ENCODE results near the gene ZDHHC14.

ZDHHC14 gene

GRCh38 chr6:157647261-157647915 is 266.4 kb downstream of the ZDHHC14 start:
- DNase-seq (ENCODE audit: low read depth): no peak
- no peak overlapping the region for H3K4me3 ChIP-seq (ENCODE audit: control insufficient read depth, low read depth, low read length)
- TF ChIP-seq CTCF (IDR thresholded peaks at IDR 0.05; ENCODE audit: control insufficient read depth, insufficient read depth, low read depth, low read length, missing control alignments): no peak

GRCh38 chr6:157648561-157648960 is 267.6 kb downstream of the ZDHHC14 start:
- no peak for DNase-seq (ENCODE audit: low read depth)
- H3K4me3 ChIP-seq (ENCODE audit: control insufficient read depth, low read depth, low read length): no peak overlapping the region
- TF ChIP-seq CTCF (IDR thresholded peaks at IDR 0.05; ENCODE audit: control insufficient read depth, insufficient read depth, low read depth, low read length, missing control alignments): no peak

GRCh38 chr6:157649311-157650260 is 268.6 kb downstream of the ZDHHC14 start:
- H3K4me3 ChIP-seq (ENCODE audit: control insufficient read depth, low read depth, low read length): no peak overlapping the region
- DNase-seq (ENCODE audit: low read depth): no peak
- TF ChIP-seq CTCF (IDR thresholded peaks at IDR 0.05; ENCODE audit: control insufficient read depth, insufficient read depth, low read depth, low read length, missing control alignments): no peak

- TF ChIP-seq CTCF (IDR thresholded peaks at IDR 0.05; ENCODE audit: control insufficient read depth, insufficient read depth, low read depth, low read length, missing control alignments): no peak
- no peak overlapping the region for H3K4me3 ChIP-seq (ENCODE audit: control insufficient read depth, low read depth, low read length)
- DNase-seq (ENCODE audit: low read depth): no peak
These were observed 269.3 kb downstream of the ZDHHC14 start for GRCh38 chr6:157650261-157650640.

GRCh38 chr6:157650801-157651200 is 269.8 kb downstream of the ZDHHC14 start:
- TF ChIP-seq CTCF (IDR thresholded peaks at IDR 0.05; ENCODE audit: control insufficient read depth, insufficient read depth, low read depth, low read length, missing control alignments): no peak
- H3K4me3 ChIP-seq (ENCODE audit: control insufficient read depth, low read depth, low read length): no peak overlapping the region
- DNase-seq (ENCODE audit: low read depth): no peak

GRCh38 chr6:157651731-157652490 is 270.9 kb downstream of the ZDHHC14 start:
- TF ChIP-seq CTCF (IDR thresholded peaks at IDR 0.05; ENCODE audit: control insufficient read depth, insufficient read depth, low read depth, low read length, missing control alignments): no peak
- no peak overlapping the region for H3K4me3 ChIP-seq (ENCODE audit: control insufficient read depth, low read depth, low read length)
- DNase-seq (ENCODE audit: low read depth): no peak
